Fibroblast of lung (primary cell): Measurements from ENCODE around the gene PRKCI.

Source experiments
- CTCF ChIP-seq, 2 donors: IDR thresholded peaks in 1 of 2; conservative IDR thresholded peaks in 1 of 2; 1 replicate in 1 of 2; 2 replicates in 1 of 2; pipeline ENCODE4 v1.5.1; 2011 to 2012; ENCODE audit warnings: low read length in 2 of 2, control low read depth in 1 of 2, inconsistent platforms in 1 of 2, low read depth in 1 of 2, mild to moderate bottlenecking in 1 of 2
- EZH2 ChIP-seq: IDR thresholded peaks from 2 replicates; pipeline ENCODE4 v1.5.1; 2012; ENCODE audit warnings: low read length, control low read depth, mild to moderate bottlenecking; ENCODE audit errors: missing control alignments

- TF ChIP-seq CTCF (conservative IDR thresholded peaks at IDR 0.05 in 1 of 2, IDR thresholded peaks at IDR 0.05 in 1 of 2; ENCODE audit: low read depth in 1 of 2, low read length in 2 of 2) (no peak), EZH2 (no peak)
Measured at GRCh38 chr3:170344971-170345370, 122.7 kb downstream of the PRKCI start.
